K562 (cell line): Measurements from ENCODE around the gene HEMGN. TPM values are rescaled to one million over a fixed set of nuclear protein-coding genes. Genes with fewer than 3 reads are reported as not detected.
A peak's percentile ranks its signal among the peaks of the same experiment; 100 is the strongest.

Experiments
- COPS2 ChIP-seq: fragments of 450-650 bp; conservative IDR thresholded peaks from 2 replicates; pipeline ENCODE4 v1.6.1; 2016; ENCODE audit warnings: mild to moderate bottlenecking, moderate library complexity
- DNMT1 ChIP-seq: fragments of 450-650 bp; IDR thresholded peaks from 2 replicates; pipeline ENCODE4 v1.6.1; 2016; ENCODE audit warnings: antibody characterized with exemption, mild to moderate bottlenecking
- HDAC2 ChIP-seq: fragments of 450-650 bp; IDR thresholded peaks from 2 replicates; pipeline ENCODE4 v1.6.1; 2016; ENCODE audit warnings: mild to moderate bottlenecking
- HDAC3 ChIP-seq: fragments of 450-650 bp; IDR thresholded peaks from 2 replicates; pipeline ENCODE4 v1.6.1; 2018; ENCODE audit warnings: borderline replicate concordance, mild to moderate bottlenecking, moderate library complexity; ENCODE audit not compliant: partially characterized antibody
- HNRNPL ChIP-seq: fragments of 200-400 bp; formaldehyde crosslinking; IDR thresholded peaks from 2 replicates; pipeline ENCODE4 v1.6.1; 2017; ENCODE audit warnings: low read depth, mild to moderate bottlenecking, low read length
- KAT7 ChIP-seq: sonication (generic); formaldehyde crosslinking; IDR thresholded peaks from 2 replicates; pipeline ENCODE4 v1.8.0; 2022; ENCODE audit warnings: missing genetic modification reagents, mild to moderate bottlenecking, borderline replicate concordance
- MAFF ChIP-seq: IDR thresholded peaks from 2 replicates; pipeline ENCODE4 v1.6.1; 2012; ENCODE audit warnings: low read length, improper control_type of control experiment
- NCOA2 ChIP-seq, 2 experiments: fragments of 450-650 bp; IDR thresholded peaks; 2 replicates each; pipeline ENCODE4 v1.6.1; 2018; ENCODE audit warnings: mild to moderate bottlenecking in 2 of 2, moderate library complexity in 1 of 2; ENCODE audit not compliant: partially characterized antibody in 2 of 2
- NR2C1 ChIP-seq, 2 experiments: fragments of 450-650 bp; IDR thresholded peaks; 2 replicates each; pipeline ENCODE4 v1.6.1; 2017; ENCODE audit warnings: mild to moderate bottlenecking in 2 of 2, antibody characterized with exemption in 1 of 2, inconsistent platforms in 1 of 2, missing compliant biosample characterization in 1 of 2, missing genetic modification characterization in 1 of 2
- RBM34 ChIP-seq: fragments of 200-400 bp; formaldehyde crosslinking; IDR thresholded peaks from 2 replicates; pipeline ENCODE4 v1.6.1; 2018; ENCODE audit warnings: low read length, borderline replicate concordance; ENCODE audit not compliant: insufficient read depth
- RCOR1 ChIP-seq, 2 experiments: IDR thresholded peaks; 2 replicates each; pipeline ENCODE4 v1.6.1; 2012; ENCODE audit warnings: low read depth in 2 of 2, low read length in 2 of 2, borderline replicate concordance in 1 of 2, improper control_type of control experiment in 1 of 2
- SAFB2 ChIP-seq: fragments of 200-400 bp; formaldehyde crosslinking; IDR thresholded peaks from 2 replicates; pipeline ENCODE4 v1.6.1; 2018; ENCODE audit warnings: borderline replicate concordance, low read length, low read depth, moderate library complexity; ENCODE audit not compliant: severe bottlenecking
- SETDB1 ChIP-seq: IDR thresholded peaks from one replicate; pipeline ENCODE4 v1.6.1; 2012; ENCODE audit warnings: low read length, control low read depth, inconsistent platforms
- ZBTB7A ChIP-seq: IDR thresholded peaks from 2 replicates; pipeline ENCODE4 v1.6.1; 2011; ENCODE audit warnings: low read depth, mild to moderate bottlenecking, low read length, moderate library complexity, borderline replicate concordance; ENCODE audit not compliant: control insufficient read depth
- ZFP36 ChIP-seq: fragments of 150-350 bp; IDR thresholded peaks from 2 replicates; pipeline ENCODE4 v1.6.1; 2018; ENCODE audit warnings: low read length, low read depth; ENCODE audit not compliant: partially characterized antibody
- ZNF57 ChIP-seq: fragments of 450-650 bp; formaldehyde crosslinking; IDR thresholded peaks from 2 replicates; pipeline ENCODE4 v1.4.0; 2020; ENCODE audit warnings: mild to moderate bottlenecking, moderate library complexity
- polyA plus RNA-seq, 8 experiments: library from polyadenylated mRNA; depleted of rRNA in 4 of 8; stranded (reverse) in 5 of 8; unstranded in 3 of 8; fragments of >200 nt; fragmentation: Nextera tagmentation in 2 of 8; fragmentation: Illumina TruSeq in 1 of 8; extraction: Ambion mirVana in 2 of 8; extraction: Trizol in 1 of 8; gene quantifications; 2 replicates each; pipeline versions ENCODE4 v1.2.1 to v1.2.3, GENCODE V29; 2011 to 2014; ENCODE audit warnings: inconsistent platforms in 1 of 8, missing spikeins in 1 of 8
- total RNA-seq, 7 experiments: library from RNA; depleted of rRNA in 6 of 7; stranded (reverse); fragments of >200 nt in 6 of 7; fragmentation: Illumina TruSeq in 2 of 7; extraction: Trizol in 2 of 7; gene quantifications; 2 replicates each; pipeline versions ENCODE4 v1.2.1 to v1.2.3, GENCODE V29; 2011 to 2021; ENCODE audit warnings: low replicate concordance in 1 of 7
- TF ChIP-seq, protein P1 (sequence below), 2 experiments: fragments of 200-800 bp in 1 of 2; sonication (Bioruptor generic) in 1 of 2; sonication (generic) in 1 of 2; formaldehyde crosslinking in 1 of 2; IDR thresholded peaks in 1 of 2; conservative IDR thresholded peaks in 1 of 2; 2 replicates each; pipeline versions ENCODE4 v1.5.0 to v1.6.1; 2016 to 2020; ENCODE audit warnings: missing compliant biosample characterization in 1 of 2, missing genetic modification characterization in 1 of 2, missing genetic modification reagents in 1 of 2
- TF ChIP-seq, protein P2 (sequence below): fragments of 450-650 bp; IDR thresholded peaks from 2 replicates; pipeline ENCODE4 v1.7.0; 2016; ENCODE audit warnings: borderline replicate concordance
- TF ChIP-seq, protein P3 (sequence below): fragments of 250-450 bp; sonication (Bioruptor Pico); IDR thresholded peaks from 2 replicates; pipeline ENCODE4 v1.9.0; 2021; ENCODE audit warnings: mild to moderate bottlenecking
- TF ChIP-seq, protein P4 (sequence below): fragments of 200-800 bp; sonication (Bioruptor generic); IDR thresholded peaks from 2 replicates; pipeline ENCODE4 v1.6.1; 2017; ENCODE audit warnings: missing genetic modification characterization, missing compliant biosample characterization
- TF ChIP-seq, protein P5 (sequence below): fragments of 450-650 bp; IDR thresholded peaks from 2 replicates; pipeline ENCODE4 v1.6.1; 2016

HEMGN gene
- total and polyA plus RNA-seq, 9 of the 15 experiments (the other 6 are each of a cell fraction or from before 2014, with no cell fraction given): 56.3 to 258 (median 137) TPM

DNA sequence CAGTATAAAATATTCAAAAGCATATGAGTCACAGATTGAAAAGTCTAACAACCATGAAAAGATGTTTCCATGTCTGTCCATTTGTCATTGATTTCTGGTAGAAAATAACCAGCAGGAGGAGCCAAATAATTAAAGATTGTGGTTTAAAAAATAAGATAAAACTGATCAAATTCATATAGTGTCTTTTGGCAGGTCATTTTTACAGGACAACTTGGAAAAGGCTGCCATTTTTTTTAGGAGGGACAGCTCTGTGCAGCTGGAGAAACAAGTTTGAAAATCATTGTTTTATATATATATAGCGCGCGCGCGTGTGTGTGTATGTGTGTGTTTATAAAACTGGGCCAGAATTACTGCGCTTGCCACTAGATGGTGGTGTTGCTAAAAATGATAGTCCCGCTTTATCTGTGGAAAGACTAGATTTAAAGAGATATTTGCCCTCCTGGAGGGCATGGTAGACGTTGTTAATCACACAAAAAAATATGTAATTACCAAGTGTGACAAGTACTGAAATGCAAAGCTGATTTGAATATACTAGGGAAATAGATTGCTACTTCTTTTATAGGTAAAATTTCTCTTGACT is 14.4 kb downstream of the HEMGN start (continued):
- no peak for TF ChIP-seq HDAC3
- TF ChIP-seq COPS2: no peak
- TF ChIP-seq, protein P1, sequence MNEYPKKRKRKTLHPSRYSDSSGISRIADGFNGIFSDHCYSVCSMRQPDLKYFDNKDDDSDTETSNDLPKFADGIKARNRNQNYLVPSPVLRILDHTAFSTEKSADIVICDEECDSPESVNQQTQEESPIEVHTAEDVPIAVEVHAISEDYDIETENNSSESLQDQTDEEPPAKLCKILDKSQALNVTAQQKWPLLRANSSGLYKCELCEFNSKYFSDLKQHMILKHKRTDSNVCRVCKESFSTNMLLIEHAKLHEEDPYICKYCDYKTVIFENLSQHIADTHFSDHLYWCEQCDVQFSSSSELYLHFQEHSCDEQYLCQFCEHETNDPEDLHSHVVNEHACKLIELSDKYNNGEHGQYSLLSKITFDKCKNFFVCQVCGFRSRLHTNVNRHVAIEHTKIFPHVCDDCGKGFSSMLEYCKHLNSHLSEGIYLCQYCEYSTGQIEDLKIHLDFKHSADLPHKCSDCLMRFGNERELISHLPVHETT (CRISPR knock-in tag; conservative IDR thresholded peaks at IDR 0.05 in 1 of 2, IDR thresholded peaks at IDR 0.05 in 1 of 2): no peak
- TF ChIP-seq, protein P2, sequence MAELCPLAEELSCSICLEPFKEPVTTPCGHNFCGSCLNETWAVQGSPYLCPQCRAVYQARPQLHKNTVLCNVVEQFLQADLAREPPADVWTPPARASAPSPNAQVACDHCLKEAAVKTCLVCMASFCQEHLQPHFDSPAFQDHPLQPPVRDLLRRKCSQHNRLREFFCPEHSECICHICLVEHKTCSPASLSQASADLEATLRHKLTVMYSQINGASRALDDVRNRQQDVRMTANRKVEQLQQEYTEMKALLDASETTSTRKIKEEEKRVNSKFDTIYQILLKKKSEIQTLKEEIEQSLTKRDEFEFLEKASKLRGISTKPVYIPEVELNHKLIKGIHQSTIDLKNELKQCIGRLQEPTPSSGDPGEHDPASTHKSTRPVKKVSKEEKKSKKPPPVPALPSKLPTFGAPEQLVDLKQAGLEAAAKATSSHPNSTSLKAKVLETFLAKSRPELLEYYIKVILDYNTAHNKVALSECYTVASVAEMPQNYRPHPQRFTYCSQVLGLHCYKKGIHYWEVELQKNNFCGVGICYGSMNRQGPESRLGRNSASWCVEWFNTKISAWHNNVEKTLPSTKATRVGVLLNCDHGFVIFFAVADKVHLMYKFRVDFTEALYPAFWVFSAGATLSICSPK: no peak
- TF ChIP-seq DNMT1: no peak
- TF ChIP-seq NCOA2 (IDR thresholded peaks at IDR 0.05; ENCODE audit: partially characterized antibody in 2 of 2): no peak
- no peak for TF ChIP-seq NR2C1 (IDR thresholded peaks at IDR 0.05)
- no peak for TF ChIP-seq NR2C1 (tag; IDR thresholded peaks at IDR 0.05)
- no peak for TF ChIP-seq HNRNPL
- TF ChIP-seq RBM34: no peak
- TF ChIP-seq HDAC2: 0 out of 2 replicates have a peak, but pooled peaks have one; percentile 43
- TF ChIP-seq, protein P3, sequence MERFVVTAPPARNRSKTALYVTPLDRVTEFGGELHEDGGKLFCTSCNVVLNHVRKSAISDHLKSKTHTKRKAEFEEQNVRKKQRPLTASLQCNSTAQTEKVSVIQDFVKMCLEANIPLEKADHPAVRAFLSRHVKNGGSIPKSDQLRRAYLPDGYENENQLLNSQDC: 0 out of 2 replicates have a peak, but pooled peaks have one; percentile 3
- TF ChIP-seq SAFB2: no peak
- TF ChIP-seq, protein P4, sequence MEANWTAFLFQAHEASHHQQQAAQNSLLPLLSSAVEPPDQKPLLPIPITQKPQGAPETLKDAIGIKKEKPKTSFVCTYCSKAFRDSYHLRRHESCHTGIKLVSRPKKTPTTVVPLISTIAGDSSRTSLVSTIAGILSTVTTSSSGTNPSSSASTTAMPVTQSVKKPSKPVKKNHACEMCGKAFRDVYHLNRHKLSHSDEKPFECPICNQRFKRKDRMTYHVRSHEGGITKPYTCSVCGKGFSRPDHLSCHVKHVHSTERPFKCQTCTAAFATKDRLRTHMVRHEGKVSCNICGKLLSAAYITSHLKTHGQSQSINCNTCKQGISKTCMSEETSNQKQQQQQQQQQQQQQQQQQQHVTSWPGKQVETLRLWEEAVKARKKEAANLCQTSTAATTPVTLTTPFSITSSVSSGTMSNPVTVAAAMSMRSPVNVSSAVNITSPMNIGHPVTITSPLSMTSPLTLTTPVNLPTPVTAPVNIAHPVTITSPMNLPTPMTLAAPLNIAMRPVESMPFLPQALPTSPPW (CRISPR knock-in tag): peak; percentile 28; the same call in 1 of the 2 replicates
- TF ChIP-seq ZNF57 (CRISPR knock-in tag): no peak
- TF ChIP-seq, protein P5, sequence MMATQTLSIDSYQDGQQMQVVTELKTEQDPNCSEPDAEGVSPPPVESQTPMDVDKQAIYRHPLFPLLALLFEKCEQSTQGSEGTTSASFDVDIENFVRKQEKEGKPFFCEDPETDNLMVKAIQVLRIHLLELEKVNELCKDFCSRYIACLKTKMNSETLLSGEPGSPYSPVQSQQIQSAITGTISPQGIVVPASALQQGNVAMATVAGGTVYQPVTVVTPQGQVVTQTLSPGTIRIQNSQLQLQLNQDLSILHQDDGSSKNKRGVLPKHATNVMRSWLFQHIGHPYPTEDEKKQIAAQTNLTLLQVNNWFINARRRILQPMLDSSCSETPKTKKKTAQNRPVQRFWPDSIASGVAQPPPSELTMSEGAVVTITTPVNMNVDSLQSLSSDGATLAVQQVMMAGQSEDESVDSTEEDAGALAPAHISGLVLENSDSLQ: 0 out of 2 replicates have a peak, but pooled peaks have one; percentile 9
- TF ChIP-seq KAT7 (CRISPR knock-in tag): no peak
- TF ChIP-seq MAFF: no peak
- TF ChIP-seq ZBTB7A: no peak
- no peak for TF ChIP-seq ZFP36
- peak in 1 of 2 experiments; percentile 4; a peak in 1 of 4 replicates for TF ChIP-seq RCOR1 (IDR thresholded peaks at IDR 0.05; ENCODE audit: borderline replicate concordance in 1 of 2, low read depth in 2 of 2, low read length in 2 of 2)
- no peak for TF ChIP-seq SETDB1
